B cell (primary cell): ENCODE data around the gene ICE2. TPM values are rescaled to one million over a fixed set of nuclear protein-coding genes. Genes with fewer than 3 reads are reported as not detected.

Source experiments
- ATAC-seq: fragments of 200-7000 bp; cut with Tn5 transposase; one replicate; pipeline ENCODE4 v1.10.0; 2021; ENCODE audit warnings: low read depth, mild to moderate bottlenecking, moderate number of reproducible peaks, moderate library complexity
- CTCF ChIA-PET: fragments of 350-600 bp; sonication (Branson Sonifier 250); formaldehyde crosslinking; loops from one replicate; lab custom pipeline; 2021; ENCODE audit warnings: antibody characterized with exemption, inconsistent platforms; lab: Charles Lee
- POLR2A ChIA-PET: fragments of 350-600 bp; sonication (Branson Sonifier 250); formaldehyde crosslinking; loops from one replicate; lab custom pipeline; 2021; ENCODE audit warnings: antibody characterized with exemption; lab: Charles Lee
- DNase-seq: peaks from one replicate; pipeline ENCODE4 v3.0.0; 2013
- H2AFZ ChIP-seq: 2 replicates; pipeline ENCODE4 v1.6.1; 2012; ENCODE audit warnings: mild to moderate bottlenecking, low read depth, low read length; ENCODE audit not compliant: insufficient read depth, poor library complexity, severe bottlenecking
- H3K27ac ChIP-seq, 2 donors: 1 replicate in 1 of 2; 2 replicates in 1 of 2; pipeline ENCODE4 v1.5.1; 2012 to 2013; ENCODE audit warnings: low read length in 2 of 2, mild to moderate bottlenecking in 2 of 2, moderate library complexity in 1 of 2
- H3K27me3 ChIP-seq, 4 experiments: fragments of 200-600 bp in 1 of 4; sonication (generic) in 1 of 4; replicated peaks in 1 of 4; 1 replicate in 2 of 4; 2 replicates in 2 of 4; pipeline versions ENCODE4 v1.6.1 to v1.7.0; 2013 to 2016; ENCODE audit warnings: low read length in 3 of 4, mild to moderate bottlenecking in 2 of 4, mixed read lengths in 1 of 4, moderate library complexity in 1 of 4; ENCODE audit not compliant: insufficient read depth in 4 of 4, control insufficient read depth in 3 of 4; ENCODE audit errors: control extremely low read depth in 1 of 4
- H3K36me3 ChIP-seq, 2 experiments: replicated peaks in 1 of 2; 1 replicate in 1 of 2; 2 replicates in 1 of 2; pipeline versions ENCODE4 v1.6.1 to v1.7.1; 2013; ENCODE audit warnings: low read length in 1 of 2; ENCODE audit not compliant: insufficient read depth in 2 of 2, control insufficient read depth in 1 of 2; ENCODE audit errors: control extremely low read depth in 1 of 2, extremely low read depth in 1 of 2
- H3K4me1 ChIP-seq, 2 donors: fragments of 200-600 bp in 1 of 2; sonication (generic) in 1 of 2; 1 replicate in 1 of 2; 2 replicates in 1 of 2; pipeline versions ENCODE4 v1.5.1 to v1.6.1; 2013 to 2017; ENCODE audit warnings: low read length in 2 of 2; ENCODE audit not compliant: control insufficient read depth in 2 of 2, insufficient read depth in 2 of 2
- H3K4me2 ChIP-seq: replicated peaks from 2 replicates; pipeline ENCODE3; 2012; ENCODE audit warnings: mild to moderate bottlenecking, low read depth, low read length; ENCODE audit not compliant: poor library complexity, severe bottlenecking
- H3K4me3 ChIP-seq, 5 experiments: fragments of 200-600 bp in 1 of 5; sonication (generic) in 1 of 5; 1 replicate in 3 of 5; 2 replicates in 2 of 5; pipeline versions ENCODE4 v1.5.1 to v1.7.0; 2011 to 2016; ENCODE audit warnings: low read length in 4 of 5, mild to moderate bottlenecking in 4 of 5, low read depth in 2 of 5, control low read depth in 1 of 5, moderate library complexity in 1 of 5; ENCODE audit not compliant: insufficient read depth in 1 of 5; ENCODE audit errors: control extremely low read depth in 1 of 5, extremely low read depth in 1 of 5
- H3K79me2 ChIP-seq: fragments of 200-600 bp; sonication (generic); one replicate; pipeline ENCODE4 v1.6.0; 2016; ENCODE audit warnings: low read length; ENCODE audit not compliant: control insufficient read depth, insufficient read depth
- H3K9ac ChIP-seq: fragments of 200-600 bp; sonication (generic); 2 replicates; pipeline ENCODE4 v1.6.1; 2017; ENCODE audit warnings: mild to moderate bottlenecking, low read length, moderate library complexity
- H3K9me3 ChIP-seq, 3 donors: one replicate each; pipeline versions ENCODE4 v1.6.1 to v1.7.1; 2013; ENCODE audit warnings: low read length in 2 of 3; ENCODE audit not compliant: control insufficient read depth in 2 of 3, insufficient read depth in 1 of 3; ENCODE audit errors: control extremely low read depth in 1 of 3
- H4K20me1 ChIP-seq: 2 replicates; pipeline ENCODE4 v1.6.0; 2012; ENCODE audit warnings: mild to moderate bottlenecking, low read length; ENCODE audit not compliant: insufficient read depth, control insufficient read depth, poor library complexity, severe bottlenecking
- H3K27ac Mint-ChIP-seq: one replicate; pipeline ENCODE4 v1.8.0; 2021; ENCODE audit warnings: mixed read lengths
- H3K27me3 Mint-ChIP-seq: one replicate; pipeline ENCODE4 v1.8.0; 2021; ENCODE audit warnings: mixed read lengths
- H3K4me1 Mint-ChIP-seq: one replicate; pipeline ENCODE4 v1.8.0; 2021; ENCODE audit warnings: mixed read lengths
- H3K4me3 Mint-ChIP-seq: one replicate; pipeline ENCODE4 v1.8.0; 2021; ENCODE audit warnings: mixed read lengths
- H3K9me3 Mint-ChIP-seq: one replicate; pipeline ENCODE4 v1.8.0; 2022; ENCODE audit warnings: mixed read lengths; ENCODE audit not compliant: insufficient read depth
- CTCF ChIP-seq: fragments of 200-600 bp; IDR thresholded peaks from one replicate; pipeline ENCODE4 v1.8.0; 2022; ENCODE audit warnings: antibody characterized with exemption, mild to moderate bottlenecking
- EZH2 ChIP-seq: IDR thresholded peaks from 2 replicates; pipeline ENCODE4 v1.6.1; 2012; ENCODE audit warnings: borderline replicate concordance, low read depth, mild to moderate bottlenecking, moderate library complexity, low read length; ENCODE audit not compliant: insufficient read depth, poor library complexity, severe bottlenecking
- WGBS: methylation state at CpG from one replicate; pipeline ENCODE4 v1.1.5; 2013; ENCODE audit warnings: missing lambda C conversion rate; ENCODE audit not compliant: insufficient coverage; 5-methylcytosine and 5-hydroxymethylcytosine counted together
- intact Hi-C: fragments of 100-400 bp; cut with micrococcal nuclease; formaldehyde crosslinking; loops from one replicate; pipeline ENCODE4 v1.10.0; 2022
- polyA plus RNA-seq: library from polyadenylated mRNA; depleted of rRNA; stranded (reverse); fragments of >200 nt; gene quantifications from 2 replicates; pipeline ENCODE4 v1.2.3, GENCODE V29; 2012
- total RNA-seq, 2 donors: library from RNA; stranded (reverse); fragments of 120-200 nt in 1 of 2; gene quantifications; 1 replicate in 1 of 2; 2 replicates in 1 of 2; pipeline versions ENCODE4 v1.2.3 to v1.2.4, GENCODE V29; 2013 to 2022

ICE2 gene
- total and polyA plus RNA-seq, 2 donors (not counting 1 experiment from before 2014, with no cell fraction given) = 19.0 to 71.2 TPM

GRCh38 chr15:60421544-60421943 is 57.4 kb downstream of the ICE2 start:
- POLR2A ChIA-PET = no interaction called here
- H3K4me3 ChIP-seq = no peak overlapping the region
- Mint-ChIP-seq H3K4me3 (no peak overlapping the region), H3K9me3 (no peaks in the 10 kb centered on the region), H3K4me1 (no peaks in the 10 kb centered on the region), H3K27me3 (no peaks in the 10 kb centered on the region), H3K27ac (no peak overlapping the region)
- H2AFZ ChIP-seq = no peak overlapping the region
- peaks cover 11 to 16% of the 10 kb centered on the region in 2 experiments for H3K36me3 ChIP-seq
- ATAC-seq = no peak
- intact Hi-C loops = no loop called here
- no peak for DNase-seq
- no peak overlapping the region for H3K9ac ChIP-seq
- WGBS = no CpG with 5 or more reads among the region's 1 CpG
- CTCF ChIA-PET = interaction anchor here (0.7 to 1.7 kb wide), 3 partner anchors 23 to 1469 kb away, joined by 5 to 6 read pairs (median 6); no protein-coding TSS in a partner anchor
- TF ChIP-seq CTCF (no peak), EZH2 (no peak)
- H3K27me3 ChIP-seq = no peaks in the 10 kb centered on the region
- H3K4me1 ChIP-seq = no peaks in the 10 kb centered on the region
- no peak overlapping the region for H3K27ac ChIP-seq
- H3K4me2 ChIP-seq = no peak overlapping the region
- H3K9me3 ChIP-seq = no peaks in the 10 kb centered on the region
- H3K79me2 ChIP-seq = no peaks in the 10 kb centered on the region
- H4K20me1 ChIP-seq = no peaks in the 10 kb centered on the region

GRCh38 chr15:60420203-60420716 is 58.7 kb downstream of the ICE2 start:
- intact Hi-C loops = no loop called here
- DNase-seq (no peak), ATAC-seq (no peak)
- WGBS = 100% methylated on average over 2 of the region's 2 CpGs
- Histone ChIP-seq H4K20me1 (no peaks in the 10 kb centered on the region), H3K9ac (no peak overlapping the region), H3K27ac (no peak overlapping the region), H3K4me2 (no peak overlapping the region), H2AFZ (no peak overlapping the region), H3K4me1 (no peaks in the 10 kb centered on the region), H3K36me3 (peaks cover 5 to 16% of the 10 kb centered on the region in 2 experiments), H3K79me2 (no peaks in the 10 kb centered on the region), H3K27me3 (no peaks in the 10 kb centered on the region), H3K9me3 (no peaks in the 10 kb centered on the region), H3K4me3 (no peak overlapping the region)
- no peak overlapping the region for H3K4me3 Mint-ChIP-seq
- H3K4me1 Mint-ChIP-seq = no peaks in the 10 kb centered on the region
- ChIA-PET CTCF (interaction anchor here (0.5 kb wide), 1 partner anchor 1268 kb away, joined by 4 read pairs; no protein-coding TSS in a partner anchor), POLR2A (interaction anchor here (0.9 kb wide), 1 partner anchor 24 kb away, joined by 3 read pairs; no protein-coding TSS in a partner anchor)
- no peaks in the 10 kb centered on the region for H3K9me3 Mint-ChIP-seq
- TF ChIP-seq EZH2 (no peak), CTCF (no peak)
- no peak overlapping the region for H3K27ac Mint-ChIP-seq
- no peaks in the 10 kb centered on the region for H3K27me3 Mint-ChIP-seq
